AG09319 (cell line): ENCODE measurements around the gene FPR2.
A peak's percentile ranks its signal among the peaks of the same experiment; 100 is the strongest.

Experiments used
- DNase-seq: peaks from one replicate; pipeline ENCODE4 v3.0.0-alpha.2; 2010; ENCODE audit warnings: low read depth; ENCODE audit errors: extremely low read depth
- TF ChIP-seq, protein P1 (sequence below): IDR thresholded peaks from 2 replicates; pipeline ENCODE4 v1.5.1; 2011; ENCODE audit warnings: low read depth, mild to moderate bottlenecking, inconsistent platforms, low read length, moderate library complexity

The FPR2 gene

GRCh38 chr19:51784109-51784785 is 23.3 kb downstream of the FPR2 start:
- TF ChIP-seq, protein P1, sequence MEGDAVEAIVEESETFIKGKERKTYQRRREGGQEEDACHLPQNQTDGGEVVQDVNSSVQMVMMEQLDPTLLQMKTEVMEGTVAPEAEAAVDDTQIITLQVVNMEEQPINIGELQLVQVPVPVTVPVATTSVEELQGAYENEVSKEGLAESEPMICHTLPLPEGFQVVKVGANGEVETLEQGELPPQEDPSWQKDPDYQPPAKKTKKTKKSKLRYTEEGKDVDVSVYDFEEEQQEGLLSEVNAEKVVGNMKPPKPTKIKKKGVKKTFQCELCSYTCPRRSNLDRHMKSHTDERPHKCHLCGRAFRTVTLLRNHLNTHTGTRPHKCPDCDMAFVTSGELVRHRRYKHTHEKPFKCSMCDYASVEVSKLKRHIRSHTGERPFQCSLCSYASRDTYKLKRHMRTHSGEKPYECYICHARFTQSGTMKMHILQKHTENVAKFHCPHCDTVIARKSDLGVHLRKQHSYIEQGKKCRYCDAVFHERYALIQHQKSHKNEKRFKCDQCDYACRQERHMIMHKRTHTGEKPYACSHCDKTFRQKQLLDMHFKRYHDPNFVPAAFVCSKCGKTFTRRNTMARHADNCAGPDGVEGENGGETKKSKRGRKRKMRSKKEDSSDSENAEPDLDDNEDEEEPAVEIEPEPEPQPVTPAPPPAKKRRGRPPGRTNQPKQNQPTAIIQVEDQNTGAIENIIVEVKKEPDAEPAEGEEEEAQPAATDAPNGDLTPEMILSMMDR = no peak
- no peak for DNase-seq

- TF ChIP-seq, protein P1 = no peak
- DNase-seq = peak; percentile 23
These were observed 24.1 kb downstream of the FPR2 start for GRCh38 chr19:51784922-51785690.

GRCh38 chr19:51786646-51787494 is 25.9 kb downstream of the FPR2 start:
- DNase-seq = no peak
- TF ChIP-seq, protein P1 = no peak

GRCh38 chr19:51788029-51788428 is 27.0 kb downstream of the FPR2 start:
- TF ChIP-seq, protein P1 = no peak
- DNase-seq = no peak

- DNase-seq = no peak
- TF ChIP-seq, protein P1 = no peak
These were observed 28.2 kb downstream of the FPR2 start for GRCh38 chr19:51789061-51789795.

- DNase-seq = no peak
- TF ChIP-seq, protein P1 = no peak
These were observed 32.0 kb downstream of the FPR2 start for GRCh38 chr19:51792932-51793331.
